ENCODE results near the gene GJA8.
"Not testable (repeated sequence)": the region's sequence is repeated elsewhere in the genome, so short reads cannot be mapped to it uniquely, and the experiment has no call there.

Gene GJA8
- 0 to 0.07 (median 0) reads per million in 9 experiments for total RNA-seq

DNA sequence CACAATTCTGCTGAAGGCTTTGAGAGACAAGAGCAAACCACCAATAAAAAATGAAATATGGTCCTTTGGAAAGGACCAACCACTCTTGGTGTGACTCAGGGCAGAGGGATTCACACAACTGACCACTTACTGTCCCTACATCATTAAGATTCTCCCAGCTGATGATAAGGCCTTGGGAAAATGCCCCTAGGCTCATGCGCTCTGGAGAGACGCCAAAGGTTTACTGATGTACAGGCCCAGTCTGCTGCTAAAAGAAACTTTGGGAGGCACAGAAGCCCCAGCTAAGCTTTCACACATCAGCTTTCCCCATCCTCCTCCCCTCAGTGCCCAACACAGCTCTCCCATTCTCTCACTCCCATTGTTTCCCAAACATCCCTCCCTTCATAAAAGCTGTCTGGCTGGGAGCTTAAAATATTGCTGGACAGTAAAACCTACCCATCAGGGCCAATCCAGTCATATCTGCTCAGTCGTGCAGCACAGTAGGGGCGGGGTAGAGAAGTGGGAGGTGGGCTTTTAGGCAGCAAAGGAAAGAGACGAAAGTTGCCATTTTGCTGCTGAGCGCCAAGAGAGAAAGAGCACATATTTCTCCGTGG, at the start of gene GJA8:
TSS of gene GJA8 (plus strand) at position 543 of the 593 bp plus-strand sequence. CDS start 5,161 bp downstream, outside the sequence.
- no peaks in the 10 kb centered on the region for H3K4me1 Mint-ChIP-seq (ENCODE audit: low read depth in 2 of 2)
- no peaks in the 10 kb centered on the region for H3K36me3 Mint-ChIP-seq (ENCODE audit: insufficient read depth)
- H3K9me3 Mint-ChIP-seq: no peaks in the 10 kb centered on the region
- peak within 1 kb of the TSS in 1 of 2 donors; percentile 25 for H3K27ac Mint-ChIP-seq
- no peak within 1 kb of the TSS for H3K4me3 Mint-ChIP-seq
- DNase-seq (no peak), ATAC-seq (replicated peaks) (no peak)
- peaks cover 5 to 23% of the 10 kb centered on the region in 2 donors for H3K27me3 Mint-ChIP-seq

DNA sequence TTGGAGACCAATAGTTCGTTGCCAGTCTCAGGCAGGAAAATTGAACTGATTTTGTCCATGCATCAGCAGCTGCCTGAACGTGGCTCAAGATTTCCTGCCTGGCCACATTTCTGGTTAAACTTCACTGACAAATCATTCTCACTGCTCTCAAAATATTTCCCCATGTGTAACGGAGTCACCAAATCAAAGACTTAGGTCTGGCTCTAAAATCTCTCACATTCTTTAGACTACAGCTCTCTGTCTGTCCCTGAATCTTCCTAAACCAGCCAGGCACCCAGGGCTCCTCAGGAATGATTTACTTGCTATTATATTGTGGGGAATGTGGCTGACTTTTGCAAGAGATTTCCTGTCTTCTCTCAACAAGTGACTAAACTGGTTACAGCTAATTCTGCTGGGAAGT, 49.2 kb upstream of the GJA8 start:
- no peaks in the 10 kb centered on the region for H3K36me3 Mint-ChIP-seq (ENCODE audit: insufficient read depth)
- DNase-seq (no peak), ATAC-seq (replicated peaks) (no peak)
- peaks cover 51 to 53% of the 10 kb centered on the region in 2 donors for H3K27me3 Mint-ChIP-seq
- H3K9me3 Mint-ChIP-seq: no peaks in the 10 kb centered on the region
- no peak overlapping the region for H3K4me3 Mint-ChIP-seq
- no peaks in the 10 kb centered on the region for H3K4me1 Mint-ChIP-seq (ENCODE audit: low read depth in 2 of 2)
- no peak overlapping the region for H3K27ac Mint-ChIP-seq

DNA sequence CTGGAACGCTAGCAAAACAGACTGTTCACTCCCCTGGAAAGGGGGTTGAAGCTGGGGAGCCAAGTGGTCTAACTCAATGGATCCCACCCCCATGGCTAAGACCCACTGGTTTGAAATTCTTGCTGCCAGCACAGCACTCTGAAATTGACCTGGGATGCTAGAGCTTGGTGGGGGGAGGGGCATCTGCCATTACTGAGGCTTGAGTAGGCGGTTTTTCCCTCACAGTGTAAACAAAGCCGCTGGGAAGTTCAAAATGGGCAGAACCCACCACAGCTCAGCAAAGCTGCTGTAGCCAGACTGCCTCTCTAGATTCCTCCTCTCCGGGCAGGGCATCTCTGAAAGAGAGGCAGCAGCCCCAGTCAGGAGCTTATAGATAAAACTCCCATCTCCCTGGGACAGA, 47.6 kb upstream of the GJA8 start:
- not testable (repeated sequence) for H3K36me3 Mint-ChIP-seq (ENCODE audit: insufficient read depth); H3K27ac Mint-ChIP-seq; H3K4me1 Mint-ChIP-seq (ENCODE audit: low read depth in 2 of 2); H3K9me3 Mint-ChIP-seq; H3K4me3 Mint-ChIP-seq; DNase-seq; ATAC-seq (replicated peaks)
- H3K27me3 Mint-ChIP-seq: peaks cover 54 to 57% of the 10 kb centered on the region in 2 donors

DNA sequence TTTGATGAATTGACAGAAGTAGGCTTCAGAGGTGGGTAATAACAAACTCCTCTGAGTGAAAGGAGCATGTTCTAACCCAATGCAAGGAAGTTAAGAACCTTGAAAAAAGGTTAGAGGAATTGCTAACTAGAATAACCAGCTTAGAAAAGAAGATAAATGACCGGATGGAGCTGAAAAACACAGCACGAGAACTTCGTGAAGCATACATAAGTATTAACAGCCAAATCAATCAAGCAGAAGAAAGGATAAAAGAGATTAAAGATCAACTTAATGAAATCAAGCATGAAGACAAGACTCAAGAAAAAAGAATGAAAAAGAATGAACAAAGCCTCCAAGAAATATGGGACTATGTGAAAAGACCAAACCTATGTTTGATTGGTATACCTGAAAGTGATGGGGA, 46.6 kb upstream of the GJA8 start:
- peaks cover 50 to 52% of the 10 kb centered on the region in 2 donors for H3K27me3 Mint-ChIP-seq
- H3K4me1 Mint-ChIP-seq (ENCODE audit: low read depth in 2 of 2); DNase-seq; H3K27ac Mint-ChIP-seq; H3K4me3 Mint-ChIP-seq; H3K9me3 Mint-ChIP-seq; H3K36me3 Mint-ChIP-seq (ENCODE audit: insufficient read depth); ATAC-seq (replicated peaks): not testable (repeated sequence)

DNA sequence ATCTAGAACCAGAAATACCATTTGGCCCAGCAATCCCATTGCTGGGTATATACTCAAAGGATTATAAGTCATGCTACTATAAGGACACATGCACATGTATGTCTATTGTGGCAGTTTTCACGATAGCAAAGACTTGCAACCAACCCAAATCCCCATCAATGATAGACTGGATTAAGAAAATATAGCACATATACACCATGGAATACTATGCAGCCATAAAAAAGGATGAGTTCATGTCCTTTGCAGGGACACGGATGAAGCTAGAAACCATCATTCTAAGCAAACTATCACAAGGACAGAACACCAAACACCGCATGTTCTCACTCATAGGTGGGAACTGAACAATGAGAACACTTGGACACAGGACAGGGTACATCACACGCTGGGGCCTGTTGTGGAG, 35.4 kb upstream of the GJA8 start:
- H3K9me3 Mint-ChIP-seq: not testable (repeated sequence)

DNA sequence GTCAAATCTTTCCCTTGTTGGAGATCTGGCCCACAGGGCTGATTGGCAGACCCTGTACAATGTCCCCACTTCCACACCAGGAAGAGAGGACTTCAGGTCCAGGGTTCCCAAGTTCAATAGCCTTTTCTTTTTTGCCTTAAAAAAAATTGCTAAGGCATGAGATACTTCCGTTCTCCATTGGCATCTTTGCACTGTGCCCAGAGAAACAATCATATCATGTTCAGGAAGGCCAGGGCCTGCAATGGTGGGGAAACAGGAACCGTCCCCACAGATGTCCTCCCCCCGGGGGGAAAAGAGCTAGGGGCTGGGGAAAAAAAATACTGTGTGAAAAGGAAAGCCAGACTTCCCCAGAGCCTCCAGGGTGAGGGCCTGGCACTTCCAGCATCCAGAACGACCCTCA, 24.6 kb upstream of the GJA8 start:
- no peak overlapping the region for H3K27ac Mint-ChIP-seq
- H3K36me3 Mint-ChIP-seq (ENCODE audit: insufficient read depth): no peaks in the 10 kb centered on the region
- no peaks in the 10 kb centered on the region for H3K4me1 Mint-ChIP-seq (ENCODE audit: low read depth in 2 of 2)
- peaks cover 39 to 49% of the 10 kb centered on the region in 2 donors for H3K27me3 Mint-ChIP-seq
- peaks cover 0 to 2% of the 10 kb centered on the region in 2 donors for H3K9me3 Mint-ChIP-seq
- no peak for DNase-seq
- no peak for ATAC-seq (replicated peaks)
- H3K4me3 Mint-ChIP-seq: no peak overlapping the region

More for the DNA sequence above, 35.4 kb upstream of the GJA8 start:
- ATAC-seq (replicated peaks); H3K36me3 Mint-ChIP-seq (ENCODE audit: insufficient read depth); H3K4me1 Mint-ChIP-seq (ENCODE audit: low read depth in 2 of 2); DNase-seq; H3K27ac Mint-ChIP-seq; H3K4me3 Mint-ChIP-seq: not testable (repeated sequence)
- H3K27me3 Mint-ChIP-seq: peaks cover 38 to 63% of the 10 kb centered on the region in 2 donors

DNA sequence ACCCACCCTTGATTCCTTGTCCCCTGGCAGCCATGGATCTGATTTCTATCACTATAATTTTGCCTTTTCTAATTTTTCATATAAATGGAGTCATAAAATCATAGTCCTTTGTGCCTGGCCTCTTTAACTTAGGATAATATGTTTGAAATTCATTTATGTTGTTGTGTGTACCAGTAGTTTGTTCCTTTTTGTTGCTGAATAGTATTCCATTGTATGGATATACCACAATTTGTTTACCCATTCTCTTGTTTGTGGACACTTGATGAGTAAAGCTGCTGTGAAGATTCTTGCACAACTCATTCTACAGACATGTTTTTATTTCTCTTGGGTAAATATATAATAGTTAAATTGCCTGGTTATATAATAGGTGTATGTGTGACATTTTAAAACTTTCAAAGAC, 22.7 kb upstream of the GJA8 start:
- ATAC-seq (replicated peaks): no peak
- Mint-ChIP-seq H3K27me3 (peaks cover 43 to 50% of the 10 kb centered on the region in 2 donors), H3K4me3 (no peak overlapping the region)

DNA sequence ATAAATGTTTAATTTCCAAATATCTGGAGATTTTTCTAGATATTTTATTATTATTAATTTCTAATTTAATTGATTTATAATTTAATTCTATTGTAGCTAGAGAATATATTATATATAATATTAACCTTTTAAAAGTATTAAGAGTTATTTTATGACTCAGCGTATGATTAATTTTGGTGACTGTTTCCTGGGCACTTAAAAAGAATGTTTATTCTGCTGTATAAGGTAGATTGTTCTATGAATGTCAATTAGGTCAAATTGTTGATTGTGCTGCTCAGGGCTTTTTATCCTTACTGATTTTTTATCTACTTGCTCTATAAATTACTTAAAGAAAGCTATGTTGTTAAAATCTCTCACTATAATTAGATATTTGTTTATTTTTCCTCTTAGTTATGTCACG, 20.1 kb upstream of the GJA8 start:
- Mint-ChIP-seq H3K4me3 (no peak overlapping the region), H3K27ac (no peak overlapping the region), H3K27me3 (peaks cover 21 to 26% of the 10 kb centered on the region in 2 donors), H3K9me3 (peaks cover 0 to 2% of the 10 kb centered on the region in 2 donors), H3K4me1 (ENCODE audit: low read depth in 2 of 2) (no peaks in the 10 kb centered on the region), H3K36me3 (ENCODE audit: insufficient read depth) (no peaks in the 10 kb centered on the region)
- DNase-seq: no peak
- no peak for ATAC-seq (replicated peaks)

More for the DNA sequence above, 22.7 kb upstream of the GJA8 start:
- H3K36me3 Mint-ChIP-seq (ENCODE audit: insufficient read depth): no peaks in the 10 kb centered on the region
- H3K9me3 Mint-ChIP-seq: peaks cover 0 to 2% of the 10 kb centered on the region in 2 donors
- no peaks in the 10 kb centered on the region for H3K4me1 Mint-ChIP-seq (ENCODE audit: low read depth in 2 of 2)
- DNase-seq: no peak
- no peak overlapping the region for H3K27ac Mint-ChIP-seq

DNA sequence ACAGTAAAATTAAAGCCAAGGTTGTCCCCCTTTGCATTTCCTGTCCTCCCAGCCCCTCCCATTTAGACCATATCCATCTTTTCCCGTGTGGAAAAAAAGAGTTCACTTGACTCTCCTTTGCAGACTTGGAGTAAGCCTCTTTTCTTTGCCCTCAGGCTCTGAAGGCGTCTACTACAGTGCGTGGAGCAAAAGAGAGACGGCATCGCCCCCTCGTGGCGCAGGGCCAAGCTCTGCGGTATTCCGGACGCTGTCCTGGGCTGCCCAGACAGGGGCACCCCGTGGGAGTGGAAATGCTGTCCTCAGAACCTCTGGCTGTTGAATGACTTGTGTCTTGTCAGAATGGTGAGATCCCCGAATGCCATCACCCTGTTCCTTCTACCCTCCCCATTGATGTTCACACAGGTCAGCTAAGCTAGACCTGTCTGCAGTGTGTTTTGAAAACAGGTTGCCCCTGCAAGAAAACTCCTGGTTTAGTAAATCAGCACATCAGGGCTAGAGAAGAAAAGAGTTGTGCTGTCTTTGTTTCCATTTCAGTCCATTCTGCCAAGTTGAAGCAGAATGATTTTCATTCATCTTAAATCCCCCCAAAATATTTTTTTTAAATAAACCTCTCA, 12.3 kb upstream of the GJA8 start:
- Mint-ChIP-seq H3K4me1 (ENCODE audit: low read depth in 2 of 2) (peaks cover 4% of the 10 kb centered on the region in 2 donors), H3K36me3 (ENCODE audit: insufficient read depth) (no peaks in the 10 kb centered on the region), H3K4me3 (no peak overlapping the region), H3K27me3 (peaks cover 6 to 10% of the 10 kb centered on the region in 2 donors), H3K9me3 (no peaks in the 10 kb centered on the region), H3K27ac (no peak overlapping the region)
- ATAC-seq (replicated peaks): peak; percentile 72
- peak; percentile 39 to 46 (median 42) for DNase-seq

DNA sequence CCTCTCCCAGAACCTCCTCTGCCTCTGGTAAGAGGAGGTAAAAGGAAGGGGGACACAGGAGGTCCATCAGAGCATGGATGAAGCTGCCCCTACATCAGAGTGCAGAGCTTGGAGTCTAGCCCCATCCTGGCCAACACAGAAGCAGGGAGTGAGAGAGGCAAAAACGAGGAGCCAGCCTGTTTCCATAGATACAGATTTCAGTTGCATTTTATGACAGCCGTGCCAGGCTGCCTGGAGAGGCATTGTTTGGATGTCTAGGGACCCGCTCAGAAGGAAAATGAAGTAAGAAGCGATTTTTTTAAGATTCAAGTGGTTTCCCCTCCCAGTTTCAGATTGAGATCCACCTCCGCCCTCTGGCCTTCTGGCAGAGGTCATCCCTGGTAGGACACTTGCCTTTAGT, 11.5 kb upstream of the GJA8 start:
- no peaks in the 10 kb centered on the region for H3K36me3 Mint-ChIP-seq (ENCODE audit: insufficient read depth)
- peaks cover 6 to 10% of the 10 kb centered on the region in 2 donors for H3K27me3 Mint-ChIP-seq
- no peak overlapping the region for H3K27ac Mint-ChIP-seq
- no peak overlapping the region for H3K4me3 Mint-ChIP-seq
- ATAC-seq (replicated peaks) (no peak), DNase-seq (no peak)
- H3K9me3 Mint-ChIP-seq: no peaks in the 10 kb centered on the region
- H3K4me1 Mint-ChIP-seq (ENCODE audit: low read depth in 2 of 2): peaks cover 4% of the 10 kb centered on the region in 2 donors

DNA sequence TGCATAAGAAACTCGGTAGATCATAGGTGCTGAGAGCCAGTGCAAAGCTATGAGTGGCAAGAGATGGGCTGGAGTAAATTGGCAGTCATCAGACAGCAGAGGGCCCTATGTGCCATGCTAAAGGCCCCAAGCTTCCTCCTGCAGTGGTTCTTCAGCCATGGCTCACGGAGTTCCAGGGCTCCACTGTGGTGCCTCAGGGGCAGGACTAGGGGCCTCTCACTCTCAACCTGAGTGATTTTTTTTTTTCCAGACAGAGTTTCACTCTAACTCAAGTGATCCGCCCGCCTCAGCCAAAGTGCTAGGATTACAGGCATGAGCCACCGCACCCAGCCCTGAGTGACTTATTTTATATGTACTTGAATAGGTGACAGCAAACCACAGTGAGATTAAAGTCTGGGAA, 10.4 kb upstream of the GJA8 start:
- Mint-ChIP-seq H3K4me3 (no peak overlapping the region), H3K27me3 (peaks cover 6 to 10% of the 10 kb centered on the region in 2 donors), H3K4me1 (ENCODE audit: low read depth in 2 of 2) (peaks cover 4% of the 10 kb centered on the region in 2 donors), H3K36me3 (ENCODE audit: insufficient read depth) (no peaks in the 10 kb centered on the region), H3K27ac (no peak overlapping the region), H3K9me3 (no peaks in the 10 kb centered on the region)
- ATAC-seq (replicated peaks) (no peak), DNase-seq (no peak)

DNA sequence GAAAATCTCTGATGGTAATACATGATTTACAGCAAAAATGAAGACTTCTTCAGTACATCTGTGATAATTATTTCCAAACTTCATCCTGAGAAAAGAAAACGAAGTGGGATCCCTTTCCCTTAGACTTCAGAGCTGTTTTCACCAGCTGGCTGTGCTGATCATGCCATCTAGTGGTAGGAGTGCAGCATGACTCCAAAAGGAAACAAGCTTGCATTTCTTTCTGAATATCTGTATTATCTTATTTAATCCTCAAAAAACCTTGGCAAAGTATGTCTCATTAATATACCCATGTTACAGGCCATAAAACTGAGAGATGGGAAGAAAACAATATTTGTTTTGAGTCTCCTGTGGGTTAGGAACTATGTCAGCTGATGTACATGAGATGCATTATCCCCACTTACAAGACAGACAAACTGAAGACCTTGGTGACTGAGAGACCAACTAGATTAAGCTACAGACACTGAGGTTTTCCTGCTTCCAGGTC, 9.8 kb upstream of the GJA8 start:
- peaks cover 4% of the 10 kb centered on the region in 2 donors for H3K4me1 Mint-ChIP-seq (ENCODE audit: low read depth in 2 of 2)
- H3K9me3 Mint-ChIP-seq: no peaks in the 10 kb centered on the region
- no peak overlapping the region for H3K27ac Mint-ChIP-seq
- ATAC-seq (replicated peaks) (no peak), DNase-seq (peak in 2 of 3 experiments; percentile 18 to 21)
- peaks cover 6 to 10% of the 10 kb centered on the region in 2 donors for H3K27me3 Mint-ChIP-seq
- no peak overlapping the region for H3K4me3 Mint-ChIP-seq
- no peaks in the 10 kb centered on the region for H3K36me3 Mint-ChIP-seq (ENCODE audit: insufficient read depth)

DNA sequence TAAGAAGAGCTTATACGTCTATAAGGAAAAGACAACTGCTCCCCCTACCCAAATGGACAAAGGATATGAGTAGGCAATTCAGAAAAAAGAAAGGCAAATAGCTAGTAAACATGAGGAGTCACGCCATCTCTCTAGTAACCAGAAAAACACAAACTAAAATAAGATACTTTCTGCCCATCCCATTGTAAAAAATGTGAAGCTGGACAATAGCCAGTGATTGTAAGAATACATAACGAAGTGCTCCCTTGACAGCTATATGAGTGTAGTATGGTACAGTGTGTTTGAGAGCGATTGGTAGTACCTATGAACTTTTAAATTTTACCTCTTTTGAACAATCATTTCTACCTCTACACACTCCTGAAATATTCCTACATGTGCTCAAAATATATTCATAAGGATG, 7.5 kb upstream of the GJA8 start:
- Mint-ChIP-seq H3K36me3 (ENCODE audit: insufficient read depth) (no peaks in the 10 kb centered on the region), H3K9me3 (no peaks in the 10 kb centered on the region), H3K4me1 (ENCODE audit: low read depth in 2 of 2) (peaks cover 3 to 4% of the 10 kb centered on the region in 2 donors), H3K27me3 (peaks cover 11 to 17% of the 10 kb centered on the region in 2 donors), H3K4me3 (no peak overlapping the region), H3K27ac (no peak overlapping the region)
- DNase-seq: no peak
- no peak for ATAC-seq (replicated peaks)
